Measurements from ENCODE around the gene ANKS6. TPM values are rescaled to one million over a fixed set of nuclear protein-coding genes. Genes with fewer than 3 reads are reported as not detected.
A peak's percentile ranks its signal among the peaks of the same experiment; 100 is the strongest.

The ANKS6 gene
- total and polyA plus RNA-seq, 7 donors, result 2.5 to 6.2 (median 4.7) TPM

DNA sequence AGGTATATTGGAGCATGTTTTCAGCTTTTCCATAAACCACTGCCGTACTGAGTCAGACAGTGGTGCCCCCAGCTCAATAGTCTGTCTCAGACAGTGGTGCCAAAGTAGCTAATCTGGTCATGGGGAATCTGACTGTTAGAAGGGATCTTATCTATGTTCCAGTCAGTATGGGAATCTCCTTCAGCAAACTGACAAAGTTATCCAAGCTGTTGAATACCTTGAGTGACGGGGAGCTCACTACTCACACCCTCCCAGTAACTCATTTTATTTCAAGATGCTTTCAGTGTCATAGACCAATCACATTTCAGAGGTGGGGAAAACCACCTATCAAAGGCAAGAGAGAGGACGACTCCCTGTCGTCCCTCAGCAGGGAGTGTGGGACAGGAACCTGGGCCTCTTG lies 18.7 kb downstream of the ANKS6 start:
- H3K27ac ChIP-seq, result no peak overlapping the region
- DNase-seq, result no peak
- no peaks in the 10 kb centered on the region for H3K9me3 ChIP-seq
- H3K36me3 ChIP-seq (ENCODE audit: insufficient read depth in 1 of 2, low read depth in 1 of 2), result peaks cover 0 to 63% of the 10 kb centered on the region in 2 donors
- no peak for ATAC-seq
- WGBS, 3 donors, result 93 to 99% (median 94%) methylated on average over 4 of the region's 4 CpGs
- TF ChIP-seq, protein P1, sequence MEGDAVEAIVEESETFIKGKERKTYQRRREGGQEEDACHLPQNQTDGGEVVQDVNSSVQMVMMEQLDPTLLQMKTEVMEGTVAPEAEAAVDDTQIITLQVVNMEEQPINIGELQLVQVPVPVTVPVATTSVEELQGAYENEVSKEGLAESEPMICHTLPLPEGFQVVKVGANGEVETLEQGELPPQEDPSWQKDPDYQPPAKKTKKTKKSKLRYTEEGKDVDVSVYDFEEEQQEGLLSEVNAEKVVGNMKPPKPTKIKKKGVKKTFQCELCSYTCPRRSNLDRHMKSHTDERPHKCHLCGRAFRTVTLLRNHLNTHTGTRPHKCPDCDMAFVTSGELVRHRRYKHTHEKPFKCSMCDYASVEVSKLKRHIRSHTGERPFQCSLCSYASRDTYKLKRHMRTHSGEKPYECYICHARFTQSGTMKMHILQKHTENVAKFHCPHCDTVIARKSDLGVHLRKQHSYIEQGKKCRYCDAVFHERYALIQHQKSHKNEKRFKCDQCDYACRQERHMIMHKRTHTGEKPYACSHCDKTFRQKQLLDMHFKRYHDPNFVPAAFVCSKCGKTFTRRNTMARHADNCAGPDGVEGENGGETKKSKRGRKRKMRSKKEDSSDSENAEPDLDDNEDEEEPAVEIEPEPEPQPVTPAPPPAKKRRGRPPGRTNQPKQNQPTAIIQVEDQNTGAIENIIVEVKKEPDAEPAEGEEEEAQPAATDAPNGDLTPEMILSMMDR (IDR thresholded peaks at IDR 0.05), result no peak
- intact Hi-C loops (cut with DNase I), result loop anchor here in 1 of 2 donors (2.0 kb wide), 1 partner anchor 463 kb away; no protein-coding TSS in a partner anchor
- H3K4me1 ChIP-seq, result no peaks in the 10 kb centered on the region
- no peak overlapping the region for H3K4me3 ChIP-seq
- H3K27me3 ChIP-seq (ENCODE audit: insufficient read depth in 3 of 3, low read length in 2 of 3), result no peaks in the 10 kb centered on the region

DNA sequence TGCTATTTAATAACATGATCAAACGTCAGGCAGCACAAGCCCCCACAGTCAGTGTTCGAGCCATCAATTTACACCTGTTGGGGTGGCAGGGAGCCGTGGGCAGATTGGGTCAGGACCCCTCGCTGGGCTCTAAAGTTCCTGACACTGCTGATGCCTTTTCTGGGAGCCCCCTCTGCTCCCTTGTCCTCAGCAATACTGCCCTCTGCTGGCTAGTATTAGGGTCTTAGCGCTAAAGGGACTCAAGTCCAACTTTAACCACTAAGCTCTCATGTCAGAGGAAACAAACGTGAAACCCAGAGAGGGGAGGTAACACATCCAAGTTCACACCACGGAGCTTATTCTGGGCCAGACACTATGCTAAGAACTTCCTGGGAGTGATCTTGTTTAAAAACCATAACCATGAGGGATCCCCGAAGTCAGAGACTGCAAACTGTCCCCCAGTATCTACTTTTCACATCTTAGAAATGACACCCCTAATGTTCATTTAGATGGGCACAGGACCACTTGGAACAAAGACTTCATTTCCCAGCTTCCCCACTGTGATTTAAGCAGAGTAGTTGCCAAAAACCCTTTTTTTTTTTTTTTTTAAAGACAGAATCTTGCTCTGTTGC lies 20.4 kb downstream of the ANKS6 start:
- Histone ChIP-seq H3K4me3 (no peak overlapping the region), H3K27me3 (ENCODE audit: insufficient read depth in 3 of 3, low read length in 2 of 3) (no peaks in the 10 kb centered on the region), H3K36me3 (ENCODE audit: insufficient read depth in 1 of 2, low read depth in 1 of 2) (peaks cover 4 to 64% of the 10 kb centered on the region in 2 donors), H3K27ac (no peak overlapping the region), H3K9me3 (no peaks in the 10 kb centered on the region), H3K4me1 (no peaks in the 10 kb centered on the region)
- TF ChIP-seq, protein P1 (IDR thresholded peaks at IDR 0.05), result peak; percentile 63
- peak in 2 of 4 donors; percentile 49 to 53 for ATAC-seq
- WGBS, 3 donors, result 42 to 47% (median 43%) methylated on average over 8 of the region's 8 CpGs
- no peak for DNase-seq
- intact Hi-C loops (cut with DNase I), result loop anchor here in 1 of 2 donors (2.0 kb wide), 1 partner anchor 461 kb away; no protein-coding TSS in a partner anchor

DNA sequence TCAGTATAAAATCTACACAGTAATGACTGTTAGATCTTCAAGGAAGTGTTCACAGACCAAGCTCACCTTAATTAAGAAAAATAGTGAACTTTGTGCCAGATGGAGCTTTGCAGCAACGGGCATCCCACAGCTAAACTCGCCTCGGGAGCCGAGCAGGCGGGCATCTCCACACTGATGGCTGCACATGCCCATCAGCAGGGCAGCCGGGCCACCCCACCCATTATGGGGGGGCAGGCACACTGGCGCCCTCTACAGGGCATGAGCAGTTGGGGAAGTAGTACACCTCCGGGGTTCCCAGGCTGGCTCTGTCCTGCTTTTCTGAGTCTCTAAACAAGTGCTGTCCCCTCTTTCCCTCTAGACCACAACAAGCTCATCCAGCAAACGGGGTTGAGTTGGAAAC lies 21.6 kb downstream of the ANKS6 start:
- DNase-seq (no peak), ATAC-seq (peak in 1 of 4 donors; percentile 56)
- TF ChIP-seq, protein P1 (IDR thresholded peaks at IDR 0.05), result no peak
- 87 to 90% (median 90%) methylated on average over 9 of the region's 9 CpGs for WGBS, 3 donors
- Histone ChIP-seq H3K27me3 (ENCODE audit: insufficient read depth in 3 of 3, low read length in 2 of 3) (no peaks in the 10 kb centered on the region), H3K36me3 (ENCODE audit: insufficient read depth in 1 of 2, low read depth in 1 of 2) (peaks cover 7 to 69% of the 10 kb centered on the region in 2 donors), H3K4me1 (no peaks in the 10 kb centered on the region), H3K9me3 (no peaks in the 10 kb centered on the region), H3K4me3 (no peak overlapping the region), H3K27ac (no peak overlapping the region)
- intact Hi-C loops (cut with DNase I), result loop anchor here in 1 of 2 donors (5.0 kb wide), 1 partner anchor 457 kb away; no protein-coding TSS in a partner anchor

DNA sequence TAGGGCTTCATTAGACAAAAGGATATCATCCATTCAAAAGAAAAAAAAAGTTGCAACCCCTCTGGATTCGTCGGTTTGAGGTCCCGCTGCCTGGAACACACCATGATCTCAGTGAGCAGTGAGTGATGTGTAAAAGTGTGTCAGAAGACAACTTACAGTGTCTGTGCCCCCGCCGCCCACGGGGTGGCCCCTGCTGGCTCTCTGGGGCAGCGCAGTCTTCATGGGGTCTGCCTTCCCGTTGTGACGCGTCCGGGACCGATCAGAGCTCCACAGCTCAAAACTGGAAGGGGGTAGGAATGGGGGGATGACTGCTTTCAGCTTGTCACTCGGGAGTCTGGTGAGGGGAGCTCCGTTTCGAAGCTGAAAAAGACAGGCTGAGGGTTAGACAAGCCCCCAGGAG lies 22.6 kb downstream of the ANKS6 start:
- H3K4me3 ChIP-seq, result no peak overlapping the region
- H3K27ac ChIP-seq, result no peak overlapping the region
- intact Hi-C loops (cut with DNase I), result loop anchor here in 1 of 2 donors (5.0 kb wide), 1 partner anchor 456 kb away; no protein-coding TSS in a partner anchor
- H3K9me3 ChIP-seq, result no peaks in the 10 kb centered on the region
- 90 to 92% (median 91%) methylated on average over 15 of the region's 15 CpGs for WGBS, 3 donors
- ATAC-seq, result no peak
- no peak for DNase-seq
- H3K36me3 ChIP-seq (ENCODE audit: insufficient read depth in 1 of 2, low read depth in 1 of 2), result peaks cover 7 to 70% of the 10 kb centered on the region in 2 donors
- H3K4me1 ChIP-seq, result no peaks in the 10 kb centered on the region
- TF ChIP-seq, protein P1 (IDR thresholded peaks at IDR 0.05), result no peak
- H3K27me3 ChIP-seq (ENCODE audit: insufficient read depth in 3 of 3, low read length in 2 of 3), result no peaks in the 10 kb centered on the region
